Peyer's patch (tissue), 4 donors: ENCODE data around the gene PKMYT1.

Source experiments
- CTCF ChIP-seq, 6 experiments: fragments of 450-650 bp in 4 of 6; fragments of 200-600 bp in 2 of 6; sonication (generic) in 1 of 6; IDR thresholded peaks; one replicate each; pipeline ENCODE4 v1.5.1; 2017 to 2019; ENCODE audit warnings: antibody characterized with exemption in 6 of 6, mild to moderate bottlenecking in 3 of 6, moderate library complexity in 1 of 6
- POLR2A ChIP-seq, 2 donors: fragments of 450-650 bp; IDR thresholded peaks; one replicate each; pipeline ENCODE4 v1.5.1; 2017; ENCODE audit warnings: antibody characterized with exemption in 2 of 2, mild to moderate bottlenecking in 2 of 2, moderate library complexity in 2 of 2

GRCh38 chr16:3012246-3012645 is 32.0 kb upstream of the PKMYT1 start:
- TF ChIP-seq CTCF (IDR thresholded peaks at IDR 0.05), result no peak
- TF ChIP-seq POLR2A (IDR thresholded peaks at IDR 0.05), result no peak
